ENCODE data around the gene ANXA11.
"Not testable (repeated sequence)": the region's sequence is repeated elsewhere in the genome, so short reads cannot be mapped to it uniquely, and the experiment has no call there.

Gene ANXA11

DNA sequence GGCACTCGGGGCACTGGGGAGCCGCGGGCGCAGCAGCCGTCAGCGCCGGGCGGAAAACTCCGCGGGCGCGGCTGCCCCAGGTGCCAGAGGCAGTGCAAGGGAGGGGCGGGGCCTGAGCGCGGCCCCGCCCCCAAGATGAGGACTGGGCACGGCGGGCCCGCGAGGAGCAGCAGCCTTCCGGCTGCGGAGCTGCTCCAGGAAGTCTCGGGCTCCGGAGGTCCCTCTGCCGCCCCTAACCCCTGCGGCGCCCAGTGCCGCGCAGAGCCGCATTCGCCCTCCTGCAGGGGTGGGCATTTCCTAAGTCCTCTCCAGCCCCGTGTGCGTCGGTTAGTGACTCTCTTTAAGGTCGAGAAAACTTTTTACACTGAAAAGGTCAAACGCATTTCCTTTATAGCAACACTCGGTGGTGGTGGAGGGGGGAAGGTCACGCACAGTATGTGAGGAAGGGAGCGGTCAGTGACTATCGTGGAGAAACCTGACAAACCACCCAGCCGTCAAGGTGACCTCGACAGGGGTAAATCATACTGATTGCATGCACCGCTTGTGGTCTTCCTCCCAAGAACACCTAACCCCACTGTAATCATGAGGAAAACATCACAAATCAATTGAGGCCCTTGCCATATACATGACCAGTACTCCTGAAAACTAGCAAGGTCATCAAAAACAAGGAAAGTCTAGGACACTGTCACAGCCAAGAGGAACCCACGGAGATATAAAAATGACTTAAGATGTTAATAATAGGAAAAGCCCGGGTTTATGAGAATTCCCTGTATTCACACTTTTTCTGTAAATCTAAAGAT is at the start of gene ANXA11:
ANXA11 (minus strand) TSS at position 61 of the 800 bp plus-strand sequence. CDS start 32,676 bp downstream, outside the sequence.
- DNase-seq (ENCODE audit: low read depth in 3 of 3, low spot score in 1 of 3), result peak; percentile 71 to 81 (median 72)

DNA sequence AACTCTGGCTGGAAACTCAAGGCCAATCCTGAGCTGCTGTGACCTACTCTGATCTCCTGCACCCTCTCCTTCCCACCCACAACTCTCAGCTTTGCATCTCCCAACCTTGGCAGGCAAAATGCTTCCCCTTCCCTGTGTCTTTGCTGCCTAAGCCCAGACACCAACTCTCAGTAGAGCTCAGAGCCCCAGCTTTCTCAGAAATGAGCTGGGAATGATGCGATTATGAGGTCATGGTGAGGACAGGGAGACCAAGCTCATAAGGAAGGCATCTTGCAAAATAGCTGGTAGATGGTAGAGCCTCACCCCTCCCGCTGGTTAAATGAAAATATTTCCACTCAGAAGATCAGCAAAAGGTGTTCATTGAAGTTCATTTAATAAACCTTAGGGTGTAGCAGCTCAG is 49.4 kb upstream of the ANXA11 start:
- not testable (repeated sequence) for DNase-seq (ENCODE audit: low read depth in 3 of 3, low spot score in 1 of 3)

- DNase-seq (ENCODE audit: low read depth in 3 of 3, low spot score in 1 of 3), result not testable (repeated sequence)
Measured at GRCh38 chr10:80253963-80254271, 48.6 kb upstream of the ANXA11 start.

GRCh38 chr10:80253266-80253962 is 48.1 kb upstream of the ANXA11 start:
- DNase-seq (ENCODE audit: low read depth in 3 of 3, low spot score in 1 of 3), result no peak

- no peak for DNase-seq (ENCODE audit: low read depth in 3 of 3, low spot score in 1 of 3)
Measured at GRCh38 chr10:80252296-80252887, 47.1 kb upstream of the ANXA11 start.

GRCh38 chr10:80251703-80252280 is 46.5 kb upstream of the ANXA11 start:
- DNase-seq (ENCODE audit: low read depth in 3 of 3, low spot score in 1 of 3), result not testable (repeated sequence)

GRCh38 chr10:80250399-80250798 is 45.1 kb upstream of the ANXA11 start:
- DNase-seq (ENCODE audit: low read depth in 3 of 3, low spot score in 1 of 3), result not testable (repeated sequence)

DNA sequence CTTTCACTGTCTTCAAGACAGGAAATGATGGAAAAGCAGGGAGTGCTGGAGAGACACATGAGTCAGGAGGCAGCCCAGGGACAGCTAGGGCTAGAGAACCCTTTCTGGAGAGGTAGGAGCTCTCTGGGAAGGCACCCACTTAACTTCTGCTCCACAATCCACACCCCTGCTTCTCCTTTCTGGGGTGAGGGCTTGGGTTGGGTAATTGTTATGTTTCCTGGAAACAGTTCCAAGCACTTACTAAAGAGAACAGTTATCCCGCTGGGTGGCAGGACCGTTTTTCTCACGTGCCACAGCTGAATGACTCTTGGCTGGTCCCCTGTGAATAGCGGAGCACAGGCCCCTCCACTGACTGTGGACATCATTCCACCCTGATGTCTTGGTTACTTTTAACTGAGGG is 44.6 kb upstream of the ANXA11 start:
- not testable (repeated sequence) for DNase-seq (ENCODE audit: low read depth in 3 of 3, low spot score in 1 of 3)

DNA sequence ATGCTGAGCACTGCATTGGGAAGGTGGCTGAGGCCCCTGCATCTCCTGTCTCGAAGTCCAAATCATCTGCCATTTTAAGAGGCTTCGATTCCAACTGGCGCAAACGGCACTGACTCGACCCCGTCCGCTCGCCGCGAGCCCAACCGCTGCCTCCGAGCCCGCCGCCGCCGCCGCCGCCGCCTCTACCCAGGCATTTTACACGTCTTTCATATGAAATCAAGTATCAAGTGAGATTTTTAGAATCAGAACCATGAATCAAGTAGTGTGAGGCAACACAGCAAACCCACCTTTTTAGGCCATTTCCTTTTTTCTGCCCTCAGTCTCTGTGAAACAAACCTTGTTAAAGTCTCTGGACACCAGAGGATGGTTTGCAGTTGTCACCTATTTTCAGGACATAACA is 42.3 kb upstream of the ANXA11 start:
- not testable (repeated sequence) for DNase-seq (ENCODE audit: low read depth in 3 of 3, low spot score in 1 of 3)

DNA sequence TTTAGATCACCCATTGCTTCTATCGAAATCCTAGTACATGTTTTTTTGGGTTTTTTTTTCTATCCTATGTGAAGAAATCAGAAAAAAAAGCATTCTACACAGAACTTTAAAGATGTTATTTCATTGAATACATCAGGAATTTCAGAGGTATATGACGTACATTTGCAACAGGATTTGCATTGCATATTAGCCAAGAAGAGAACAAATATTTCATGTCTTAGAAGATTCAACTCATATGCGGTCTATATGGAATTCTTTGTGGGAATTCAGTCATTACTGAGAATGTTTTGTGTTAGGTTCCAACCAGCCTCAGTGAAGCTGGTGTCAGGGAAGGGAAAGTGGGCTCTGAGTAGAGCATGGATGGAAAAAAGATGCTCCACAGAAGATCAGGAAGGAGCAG is 39.0 kb upstream of the ANXA11 start:
- DNase-seq (ENCODE audit: low read depth in 3 of 3, low spot score in 1 of 3), result not testable (repeated sequence)

DNA sequence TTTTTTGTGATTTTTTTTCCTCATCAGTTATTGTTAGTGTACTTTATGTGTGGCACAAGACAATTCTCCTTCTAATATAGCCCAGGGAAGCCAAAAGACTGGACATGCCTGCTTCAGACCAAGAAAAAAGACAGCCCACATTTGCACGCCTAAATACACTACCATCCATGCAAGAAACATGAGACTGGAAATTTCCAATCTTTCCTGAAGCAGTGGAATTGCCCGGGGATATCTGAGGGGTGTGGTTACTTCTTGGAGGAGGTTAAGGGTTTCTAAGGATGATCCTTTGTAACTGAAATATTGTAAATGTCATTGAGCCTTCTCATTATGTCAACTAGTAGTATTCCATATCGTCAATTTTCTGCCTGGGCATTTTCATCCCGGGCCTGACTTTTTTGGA is 37.0 kb upstream of the ANXA11 start:
- not testable (repeated sequence) for DNase-seq (ENCODE audit: low read depth in 3 of 3, low spot score in 1 of 3)

- DNase-seq (ENCODE audit: low read depth in 3 of 3, low spot score in 1 of 3), result not testable (repeated sequence)
Measured at GRCh38 chr10:80236457-80236856, 31.1 kb upstream of the ANXA11 start.

GRCh38 chr10:80234331-80235235 is 29.2 kb upstream of the ANXA11 start:
- not testable (repeated sequence) for DNase-seq (ENCODE audit: low read depth in 3 of 3, low spot score in 1 of 3)

DNA sequence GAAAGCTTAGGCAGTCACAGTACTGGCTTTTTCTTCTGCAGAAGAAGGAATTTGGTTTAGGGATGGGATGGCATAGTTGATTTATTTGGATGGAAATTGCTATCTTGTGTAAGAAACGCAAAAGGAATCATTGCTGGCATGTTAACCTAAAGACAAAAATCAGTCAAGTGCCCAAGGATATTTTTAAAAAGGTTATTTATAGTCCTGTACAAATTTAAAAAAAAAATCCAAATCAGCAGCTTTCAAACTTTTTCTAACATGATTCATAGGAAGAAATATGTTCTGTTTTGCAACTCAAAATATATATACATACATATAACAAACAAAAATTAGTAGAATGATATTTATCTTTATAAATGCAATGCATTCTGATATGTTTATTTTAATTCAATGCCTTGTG is 28.5 kb upstream of the ANXA11 start:
- not testable (repeated sequence) for DNase-seq (ENCODE audit: low read depth in 3 of 3, low spot score in 1 of 3)

DNA sequence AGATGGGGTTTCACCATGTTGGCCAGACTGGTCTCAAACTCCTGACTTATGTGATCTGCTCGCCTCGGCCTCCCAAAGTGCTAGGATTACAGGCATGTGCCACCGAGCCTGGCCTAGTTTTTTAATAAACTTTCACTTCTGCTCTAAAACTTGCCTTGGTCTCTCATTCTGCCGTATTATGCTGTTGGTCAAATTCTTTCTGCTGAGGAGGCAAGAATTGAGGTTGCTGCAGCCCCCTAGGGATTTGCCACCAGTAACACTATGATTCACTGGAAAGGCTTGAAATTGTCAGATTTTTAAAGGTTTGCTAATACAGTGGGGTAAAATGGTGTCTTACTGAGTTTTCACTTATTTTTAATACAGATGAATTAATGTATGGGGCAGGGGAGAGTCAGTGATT is 21.4 kb upstream of the ANXA11 start:
- not testable (repeated sequence) for DNase-seq (ENCODE audit: low read depth in 3 of 3, low spot score in 1 of 3)

GRCh38 chr10:80223031-80223419 is 17.7 kb upstream of the ANXA11 start:
- DNase-seq (ENCODE audit: low read depth in 3 of 3, low spot score in 1 of 3), result not testable (repeated sequence)

DNA sequence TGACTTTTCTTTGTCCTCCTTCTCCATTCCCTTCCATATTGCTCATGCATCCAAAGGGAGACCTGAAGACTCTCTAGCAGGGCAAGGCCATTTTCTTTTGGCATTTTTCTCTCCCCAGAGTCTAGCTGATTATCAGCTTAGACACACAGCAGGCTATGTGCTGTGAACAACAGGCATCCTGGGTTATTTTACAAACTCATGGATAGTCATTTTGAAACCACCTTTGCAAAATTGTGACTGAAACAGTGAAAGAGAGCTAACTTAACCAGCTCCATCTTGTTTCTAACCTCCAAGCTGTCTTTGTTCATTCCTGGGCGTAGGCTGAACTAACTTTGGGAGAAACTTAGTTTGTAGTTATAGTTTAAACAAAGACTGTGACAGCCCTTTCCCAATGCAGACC is 13.5 kb upstream of the ANXA11 start:
- DNase-seq (ENCODE audit: low read depth in 3 of 3, low spot score in 1 of 3), result not testable (repeated sequence)

GRCh38 chr10:80214368-80214982 is 9.1 kb upstream of the ANXA11 start:
- DNase-seq (ENCODE audit: low read depth in 3 of 3, low spot score in 1 of 3), result not testable (repeated sequence)

GRCh38 chr10:80212535-80213115 is 7.3 kb upstream of the ANXA11 start:
- not testable (repeated sequence) for DNase-seq (ENCODE audit: low read depth in 3 of 3, low spot score in 1 of 3)

DNA sequence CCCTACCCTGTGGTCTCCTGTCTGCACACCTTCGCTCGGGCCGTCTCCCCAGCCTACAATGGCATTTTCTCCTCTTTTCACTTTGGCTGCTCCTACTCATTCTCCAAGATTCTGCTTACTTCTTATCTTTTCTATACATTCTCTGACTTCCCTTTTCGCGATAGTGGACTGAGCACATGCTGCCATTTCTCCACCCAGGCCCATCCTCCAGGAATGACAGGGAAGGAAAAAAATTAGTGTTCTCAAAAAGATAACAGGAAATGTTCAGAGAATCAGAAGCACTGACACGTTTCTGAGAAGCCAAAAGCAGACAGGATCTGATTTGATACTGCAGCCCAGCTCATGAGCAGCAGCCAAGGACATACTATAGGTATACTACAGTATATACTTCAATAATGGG is 6.4 kb upstream of the ANXA11 start:
- no peak for DNase-seq (ENCODE audit: low read depth in 3 of 3, low spot score in 1 of 3)
